Endothelial cell of umbilical vein (primary cell): ENCODE results near the gene TRAK1.

Experiments
- EZH2 ChIP-seq: IDR thresholded peaks from 2 replicates; pipeline ENCODE4 v1.6.1; 2012; ENCODE audit warnings: borderline replicate concordance, low read depth, mild to moderate bottlenecking, moderate library complexity, low read length, inconsistent platforms; ENCODE audit not compliant: severe bottlenecking
- FOS ChIP-seq: IDR thresholded peaks from 2 replicates; pipeline ENCODE4 v1.6.1; 2011; ENCODE audit warnings: mild to moderate bottlenecking, low read length, moderate library complexity, borderline replicate concordance; ENCODE audit not compliant: insufficient read depth
- GATA2 ChIP-seq: IDR thresholded peaks from 2 replicates; pipeline ENCODE4 v1.7.0; 2011; ENCODE audit warnings: low read depth, mild to moderate bottlenecking, moderate library complexity, mixed read lengths, low read length; ENCODE audit not compliant: insufficient read length, insufficient read depth
- JUN ChIP-seq: IDR thresholded peaks from 2 replicates; pipeline ENCODE4 v1.6.1; 2011; ENCODE audit warnings: borderline replicate concordance, low read depth; ENCODE audit not compliant: insufficient read length, insufficient read depth
- MYC ChIP-seq: IDR thresholded peaks from one replicate; pipeline ENCODE4 v1.6.1; 2011; ENCODE audit warnings: mild to moderate bottlenecking, low read depth, low read length
- POLR2A ChIP-seq: IDR thresholded peaks from 2 replicates; pipeline ENCODE4 v1.6.1; 2012; ENCODE audit warnings: low read depth, mild to moderate bottlenecking, control low read depth, low read length
- POLR2AphosphoS5 ChIP-seq: IDR thresholded peaks from 2 replicates; pipeline ENCODE4 v1.6.1; 2012; ENCODE audit warnings: low read depth, mild to moderate bottlenecking, control low read depth, low read length, moderate library complexity; ENCODE audit not compliant: insufficient read depth
- TF ChIP-seq, protein P1 (sequence below), 2 donors: IDR thresholded peaks; 1 replicate in 1 of 2; 2 replicates in 1 of 2; pipeline ENCODE4 v1.5.1; 2011; ENCODE audit warnings: low read length in 2 of 2, mild to moderate bottlenecking in 2 of 2, moderate library complexity in 2 of 2, control low read depth in 1 of 2, inconsistent platforms in 1 of 2, low read depth in 1 of 2; ENCODE audit not compliant: insufficient read depth in 1 of 2; ENCODE audit errors: extremely low read depth in 1 of 2
- TF ChIP-seq, protein P2 (sequence below): IDR thresholded peaks from 2 replicates; pipeline ENCODE4 v1.6.1; 2011; ENCODE audit not compliant: insufficient read depth, insufficient read length

DNA sequence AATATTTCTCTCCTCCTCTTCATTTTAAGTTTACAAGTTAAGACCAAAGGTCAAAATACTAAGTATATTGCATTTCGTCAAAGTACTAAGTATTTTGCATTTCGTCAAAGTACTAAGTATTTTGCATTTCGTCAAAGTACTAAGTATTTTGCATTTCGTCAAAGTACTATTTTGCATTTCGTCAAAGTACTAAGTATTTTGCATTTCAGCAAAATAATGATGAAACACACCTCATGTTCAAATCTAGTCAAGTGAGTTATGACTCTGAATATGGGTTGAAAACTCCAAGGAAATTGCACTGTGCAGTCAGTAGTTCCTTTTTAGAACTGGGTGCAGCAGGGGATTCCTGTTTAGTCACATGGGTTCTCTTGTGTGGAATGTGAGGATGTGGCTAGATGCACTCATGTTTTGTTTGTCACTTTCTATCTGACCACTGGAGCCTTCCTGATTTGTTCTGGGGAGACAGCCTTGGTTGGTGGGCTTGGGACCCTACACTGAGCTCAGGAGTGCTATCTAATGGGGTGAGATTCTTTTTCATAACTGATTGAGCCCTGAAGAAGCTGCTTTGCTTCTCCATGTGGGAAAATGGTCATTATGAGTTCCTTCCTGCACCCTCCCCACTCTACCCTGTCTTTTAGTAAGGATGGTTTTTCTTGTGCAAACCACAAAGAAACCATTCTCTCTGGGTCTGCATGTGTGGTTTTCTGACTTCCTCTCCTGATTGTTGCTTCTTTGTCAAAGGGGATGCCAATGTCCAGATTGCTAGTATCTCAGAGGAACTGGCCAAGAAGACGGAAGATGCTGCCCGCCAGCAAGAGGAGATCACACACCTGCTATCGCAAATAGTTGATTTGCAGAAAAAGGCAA is 101.4 kb downstream of the TRAK1 start:
- TF ChIP-seq, protein P1, sequence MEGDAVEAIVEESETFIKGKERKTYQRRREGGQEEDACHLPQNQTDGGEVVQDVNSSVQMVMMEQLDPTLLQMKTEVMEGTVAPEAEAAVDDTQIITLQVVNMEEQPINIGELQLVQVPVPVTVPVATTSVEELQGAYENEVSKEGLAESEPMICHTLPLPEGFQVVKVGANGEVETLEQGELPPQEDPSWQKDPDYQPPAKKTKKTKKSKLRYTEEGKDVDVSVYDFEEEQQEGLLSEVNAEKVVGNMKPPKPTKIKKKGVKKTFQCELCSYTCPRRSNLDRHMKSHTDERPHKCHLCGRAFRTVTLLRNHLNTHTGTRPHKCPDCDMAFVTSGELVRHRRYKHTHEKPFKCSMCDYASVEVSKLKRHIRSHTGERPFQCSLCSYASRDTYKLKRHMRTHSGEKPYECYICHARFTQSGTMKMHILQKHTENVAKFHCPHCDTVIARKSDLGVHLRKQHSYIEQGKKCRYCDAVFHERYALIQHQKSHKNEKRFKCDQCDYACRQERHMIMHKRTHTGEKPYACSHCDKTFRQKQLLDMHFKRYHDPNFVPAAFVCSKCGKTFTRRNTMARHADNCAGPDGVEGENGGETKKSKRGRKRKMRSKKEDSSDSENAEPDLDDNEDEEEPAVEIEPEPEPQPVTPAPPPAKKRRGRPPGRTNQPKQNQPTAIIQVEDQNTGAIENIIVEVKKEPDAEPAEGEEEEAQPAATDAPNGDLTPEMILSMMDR (IDR thresholded peaks at IDR 0.05; ENCODE audit: extremely low read depth in 1 of 2, insufficient read depth in 1 of 2, low read depth in 1 of 2, low read length in 2 of 2), result no peak
- TF ChIP-seq POLR2AphosphoS5, result no peak
- no peak for TF ChIP-seq POLR2A
- TF ChIP-seq EZH2, result no peak
- no peak for TF ChIP-seq GATA2
- TF ChIP-seq, protein P2, sequence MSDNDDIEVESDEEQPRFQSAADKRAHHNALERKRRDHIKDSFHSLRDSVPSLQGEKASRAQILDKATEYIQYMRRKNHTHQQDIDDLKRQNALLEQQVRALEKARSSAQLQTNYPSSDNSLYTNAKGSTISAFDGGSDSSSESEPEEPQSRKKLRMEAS, result no peak
- no peak for TF ChIP-seq FOS
- TF ChIP-seq MYC, result no peak
- no peak for TF ChIP-seq JUN
